ENCODE measurements around the gene OR13C5.
"Not testable (repeated sequence)": the region's sequence is repeated elsewhere in the genome, so short reads cannot be mapped to it uniquely, and the experiment has no call there.

GRCh38 chr9:104599313-104599712 lies at the start of gene OR13C5:
- TF ChIP-seq, protein P1, sequence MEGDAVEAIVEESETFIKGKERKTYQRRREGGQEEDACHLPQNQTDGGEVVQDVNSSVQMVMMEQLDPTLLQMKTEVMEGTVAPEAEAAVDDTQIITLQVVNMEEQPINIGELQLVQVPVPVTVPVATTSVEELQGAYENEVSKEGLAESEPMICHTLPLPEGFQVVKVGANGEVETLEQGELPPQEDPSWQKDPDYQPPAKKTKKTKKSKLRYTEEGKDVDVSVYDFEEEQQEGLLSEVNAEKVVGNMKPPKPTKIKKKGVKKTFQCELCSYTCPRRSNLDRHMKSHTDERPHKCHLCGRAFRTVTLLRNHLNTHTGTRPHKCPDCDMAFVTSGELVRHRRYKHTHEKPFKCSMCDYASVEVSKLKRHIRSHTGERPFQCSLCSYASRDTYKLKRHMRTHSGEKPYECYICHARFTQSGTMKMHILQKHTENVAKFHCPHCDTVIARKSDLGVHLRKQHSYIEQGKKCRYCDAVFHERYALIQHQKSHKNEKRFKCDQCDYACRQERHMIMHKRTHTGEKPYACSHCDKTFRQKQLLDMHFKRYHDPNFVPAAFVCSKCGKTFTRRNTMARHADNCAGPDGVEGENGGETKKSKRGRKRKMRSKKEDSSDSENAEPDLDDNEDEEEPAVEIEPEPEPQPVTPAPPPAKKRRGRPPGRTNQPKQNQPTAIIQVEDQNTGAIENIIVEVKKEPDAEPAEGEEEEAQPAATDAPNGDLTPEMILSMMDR (IDR thresholded peaks at IDR 0.05; ENCODE audit: low read length) = not testable (repeated sequence)
- TF ChIP-seq EZH2phosphoT487 (IDR thresholded peaks at IDR 0.05; ENCODE audit: low read length); EZH2 (optimal IDR thresholded peaks at IDR 0.05; ENCODE audit: low read depth, low read length): not testable (repeated sequence)
